ENCODE measurements around the gene UBA52. TPM values are rescaled to one million over a fixed set of nuclear protein-coding genes. Genes with fewer than 3 reads are reported as not detected.
A peak's percentile ranks its signal among the peaks of the same experiment; 100 is the strongest.

The UBA52 gene
- total RNA-seq, 3 donors from 2014 or later (not counting 1 experiment from before 2014, with no cell fraction given) = 1,016 to 1,271 (median 1,271) TPM

DNA sequence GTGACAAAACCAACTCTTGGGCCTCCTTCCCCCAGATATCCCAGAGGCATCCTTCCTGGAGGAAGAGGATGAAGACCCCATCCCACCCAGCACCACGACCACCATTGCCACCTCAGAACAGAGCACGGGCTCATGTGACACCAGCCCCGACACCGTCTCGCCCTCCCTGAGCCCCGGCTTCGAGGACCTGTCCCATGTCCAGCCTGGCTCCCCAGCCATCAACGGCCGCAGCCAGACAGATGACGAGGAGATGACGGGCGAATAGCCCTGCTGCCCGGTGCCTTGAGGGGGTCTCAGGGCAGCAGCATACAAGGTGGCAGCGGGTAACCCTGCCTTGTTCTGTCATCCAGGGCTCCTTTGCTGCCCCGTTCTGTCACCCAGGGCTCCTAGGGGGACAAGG lies 3.3 kb upstream of the UBA52 start:
- intact Hi-C loops (cut with micrococcal nuclease) = no loop called here

GRCh38 chr19:18574691-18575291 lies 3.1 kb downstream of the UBA52 start:
- no peaks in the 10 kb centered on the region for H3K27me3 Mint-ChIP-seq (ENCODE audit: low read depth in 2 of 2)
- H3K27ac Mint-ChIP-seq = peak overlapping the region in 1 of 2 donors; percentile 16
- DNase-seq = no peak
- no peak overlapping the region for H3K27ac ChIP-seq (ENCODE audit: low read length)
- H3K9me3 Mint-ChIP-seq = no peaks in the 10 kb centered on the region
- TF ChIP-seq, protein P1, sequence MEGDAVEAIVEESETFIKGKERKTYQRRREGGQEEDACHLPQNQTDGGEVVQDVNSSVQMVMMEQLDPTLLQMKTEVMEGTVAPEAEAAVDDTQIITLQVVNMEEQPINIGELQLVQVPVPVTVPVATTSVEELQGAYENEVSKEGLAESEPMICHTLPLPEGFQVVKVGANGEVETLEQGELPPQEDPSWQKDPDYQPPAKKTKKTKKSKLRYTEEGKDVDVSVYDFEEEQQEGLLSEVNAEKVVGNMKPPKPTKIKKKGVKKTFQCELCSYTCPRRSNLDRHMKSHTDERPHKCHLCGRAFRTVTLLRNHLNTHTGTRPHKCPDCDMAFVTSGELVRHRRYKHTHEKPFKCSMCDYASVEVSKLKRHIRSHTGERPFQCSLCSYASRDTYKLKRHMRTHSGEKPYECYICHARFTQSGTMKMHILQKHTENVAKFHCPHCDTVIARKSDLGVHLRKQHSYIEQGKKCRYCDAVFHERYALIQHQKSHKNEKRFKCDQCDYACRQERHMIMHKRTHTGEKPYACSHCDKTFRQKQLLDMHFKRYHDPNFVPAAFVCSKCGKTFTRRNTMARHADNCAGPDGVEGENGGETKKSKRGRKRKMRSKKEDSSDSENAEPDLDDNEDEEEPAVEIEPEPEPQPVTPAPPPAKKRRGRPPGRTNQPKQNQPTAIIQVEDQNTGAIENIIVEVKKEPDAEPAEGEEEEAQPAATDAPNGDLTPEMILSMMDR (IDR thresholded peaks at IDR 0.05) = no peak
- no peaks in the 10 kb centered on the region for H3K36me3 Mint-ChIP-seq
- H3K9me3 ChIP-seq (ENCODE audit: control insufficient read depth, insufficient read depth, low read length) = no peaks in the 10 kb centered on the region
- H3K36me3 ChIP-seq (ENCODE audit: control insufficient read depth, insufficient read depth, low read length) = peaks cover 27% of the 10 kb centered on the region
- no peak for ATAC-seq
- no peaks in the 10 kb centered on the region for H3K27me3 ChIP-seq (ENCODE audit: control insufficient read depth, insufficient read depth, low read length)
- H3K4me1 ChIP-seq (ENCODE audit: control insufficient read depth, insufficient read depth, low read length) = peaks cover 26% of the 10 kb centered on the region
- peaks cover 19 to 26% of the 10 kb centered on the region in 2 donors for H3K4me1 Mint-ChIP-seq
- no peak overlapping the region for H3K4me3 Mint-ChIP-seq
- intact Hi-C loops (cut with micrococcal nuclease) = no loop called here
- no peak overlapping the region for H3K4me3 ChIP-seq (ENCODE audit: low read length)
- 96% methylated on average over 18 of the region's 18 CpGs for WGBS (ENCODE audit: insufficient coverage)

More for the DNA sequence above, 3.3 kb upstream of the UBA52 start:
- no peaks in the 10 kb centered on the region for H3K9me3 Mint-ChIP-seq
- no peak overlapping the region for H3K27ac Mint-ChIP-seq
- 98% methylated on average over 15 of the region's 15 CpGs for WGBS (ENCODE audit: insufficient coverage)
- Histone ChIP-seq H3K36me3 (ENCODE audit: control insufficient read depth, insufficient read depth, low read length) (peaks cover 56% of the 10 kb centered on the region), H3K4me1 (ENCODE audit: control insufficient read depth, insufficient read depth, low read length) (peaks cover 23% of the 10 kb centered on the region), H3K27ac (ENCODE audit: low read length) (no peak overlapping the region), H3K9me3 (ENCODE audit: control insufficient read depth, insufficient read depth, low read length) (no peaks in the 10 kb centered on the region), H3K27me3 (ENCODE audit: control insufficient read depth, insufficient read depth, low read length) (no peaks in the 10 kb centered on the region), H3K4me3 (ENCODE audit: low read length) (no peak overlapping the region)
- no peak overlapping the region for H3K4me3 Mint-ChIP-seq
- DNase-seq (no peak), ATAC-seq (no peak)
- no peaks in the 10 kb centered on the region for H3K36me3 Mint-ChIP-seq
- peaks cover 19 to 21% of the 10 kb centered on the region in 2 donors for H3K4me1 Mint-ChIP-seq
- TF ChIP-seq, protein P1 (IDR thresholded peaks at IDR 0.05) = no peak
- no peaks in the 10 kb centered on the region for H3K27me3 Mint-ChIP-seq (ENCODE audit: low read depth in 2 of 2)

GRCh38 chr19:18576383-18576782 lies 4.7 kb downstream of the UBA52 start:
- Histone ChIP-seq H3K4me3 (ENCODE audit: low read length) (no peak overlapping the region), H3K27ac (ENCODE audit: low read length) (no peak overlapping the region), H3K36me3 (ENCODE audit: control insufficient read depth, insufficient read depth, low read length) (peaks cover 27% of the 10 kb centered on the region), H3K4me1 (ENCODE audit: control insufficient read depth, insufficient read depth, low read length) (peaks cover 18% of the 10 kb centered on the region), H3K9me3 (ENCODE audit: control insufficient read depth, insufficient read depth, low read length) (no peaks in the 10 kb centered on the region), H3K27me3 (ENCODE audit: control insufficient read depth, insufficient read depth, low read length) (no peaks in the 10 kb centered on the region)
- Mint-ChIP-seq H3K4me1 (peaks cover 16 to 23% of the 10 kb centered on the region in 2 donors), H3K9me3 (no peaks in the 10 kb centered on the region), H3K4me3 (no peak overlapping the region), H3K27me3 (ENCODE audit: low read depth in 2 of 2) (no peaks in the 10 kb centered on the region), H3K36me3 (no peaks in the 10 kb centered on the region), H3K27ac (no peak overlapping the region)
- no peak for DNase-seq
- TF ChIP-seq, protein P1 (IDR thresholded peaks at IDR 0.05) = no peak
- ATAC-seq = no peak
- intact Hi-C loops (cut with micrococcal nuclease) = no loop called here
- WGBS (ENCODE audit: insufficient coverage) = 95% methylated on average over 8 of the region's 8 CpGs
